Measurements from ENCODE around the gene TLR4.

Gene TLR4

GRCh38 chr9:117715411-117715989, 11.3 kb downstream of the TLR4 start:
- DNase-seq, result no peak

DNA sequence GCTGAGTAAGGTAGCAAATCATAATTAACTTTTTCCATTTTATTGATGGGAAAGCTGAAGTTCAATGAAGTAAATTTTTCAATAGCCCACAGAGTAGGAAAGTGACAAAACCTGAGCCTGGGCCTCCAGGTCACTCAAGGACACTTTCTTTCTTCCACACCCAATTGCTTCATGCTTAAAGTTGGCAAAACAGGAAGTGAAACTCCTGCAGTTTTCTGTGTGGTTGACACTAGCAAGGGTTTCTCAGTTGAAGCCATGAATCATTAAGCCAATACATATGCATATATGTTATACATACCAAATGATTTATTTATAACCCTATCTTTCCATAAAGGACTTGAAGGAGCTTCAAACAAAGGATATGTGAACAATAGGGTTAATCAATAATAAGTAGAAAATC, 13.9 kb downstream of the TLR4 start:
- peak; percentile 94 for DNase-seq

GRCh38 chr9:117718701-117719100, 14.5 kb downstream of the TLR4 start:
- peak; percentile 47 for DNase-seq

DNA sequence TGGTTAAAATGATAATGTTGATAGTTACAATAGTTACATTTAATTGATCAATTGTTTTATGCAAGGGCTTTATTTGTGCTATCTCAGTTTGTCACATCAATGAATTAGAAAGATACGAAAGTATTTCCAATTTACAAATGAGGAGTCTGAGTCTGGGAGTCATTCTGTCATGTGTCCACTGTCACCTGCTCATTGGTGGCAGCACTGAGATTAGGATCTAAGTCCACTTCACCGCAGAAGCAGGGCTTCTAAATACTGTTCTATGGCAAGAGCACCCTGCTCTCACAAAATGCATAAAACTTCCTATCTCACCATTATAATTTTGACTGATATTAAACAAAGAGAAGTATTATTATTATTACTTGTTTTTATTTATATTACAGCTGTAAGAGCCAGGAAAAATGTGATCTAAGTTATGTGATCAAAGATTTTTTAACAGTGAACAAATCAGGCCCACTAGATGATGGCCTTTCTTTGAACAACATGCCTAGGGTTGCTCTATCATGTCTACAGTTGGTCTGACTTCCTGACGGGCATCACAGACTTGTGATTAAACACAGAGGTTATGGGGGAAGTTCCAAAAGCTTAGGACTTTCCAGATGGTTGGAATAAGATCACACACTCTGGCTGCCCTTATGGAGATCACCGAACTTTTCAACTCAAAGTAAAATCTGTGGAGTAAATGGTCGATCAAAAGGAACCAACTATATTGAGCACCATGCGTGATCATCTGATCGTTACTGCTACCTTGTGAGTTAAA, 15.1 kb downstream of the TLR4 start:
- peak; percentile 59 for DNase-seq

- DNase-seq, result no peak
Observed at GRCh38 chr9:117720066-117720465, 15.9 kb downstream of the TLR4 start.

DNA sequence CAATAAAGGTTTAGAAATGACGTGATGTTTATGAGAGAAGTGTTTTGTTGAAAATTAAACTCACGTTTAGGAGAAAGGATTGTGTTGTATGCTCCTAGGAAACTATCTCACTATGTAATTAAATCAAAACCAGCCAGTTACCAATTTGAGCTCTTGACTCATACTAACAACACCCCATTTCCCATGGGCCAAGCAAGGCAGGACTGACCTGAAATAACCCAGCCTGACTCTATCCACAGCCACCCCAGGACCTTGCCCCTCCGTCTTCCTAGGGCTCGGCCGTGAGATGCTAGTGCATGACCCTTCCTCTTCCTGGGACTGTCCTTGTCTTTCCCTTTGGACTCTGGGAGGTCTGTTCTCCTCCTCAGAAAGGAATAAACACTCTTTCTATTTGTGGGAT, 16.4 kb downstream of the TLR4 start:
- peak; percentile 31 for DNase-seq

GRCh38 chr9:117720987-117721386, 16.8 kb downstream of the TLR4 start:
- DNase-seq, result no peak

DNA sequence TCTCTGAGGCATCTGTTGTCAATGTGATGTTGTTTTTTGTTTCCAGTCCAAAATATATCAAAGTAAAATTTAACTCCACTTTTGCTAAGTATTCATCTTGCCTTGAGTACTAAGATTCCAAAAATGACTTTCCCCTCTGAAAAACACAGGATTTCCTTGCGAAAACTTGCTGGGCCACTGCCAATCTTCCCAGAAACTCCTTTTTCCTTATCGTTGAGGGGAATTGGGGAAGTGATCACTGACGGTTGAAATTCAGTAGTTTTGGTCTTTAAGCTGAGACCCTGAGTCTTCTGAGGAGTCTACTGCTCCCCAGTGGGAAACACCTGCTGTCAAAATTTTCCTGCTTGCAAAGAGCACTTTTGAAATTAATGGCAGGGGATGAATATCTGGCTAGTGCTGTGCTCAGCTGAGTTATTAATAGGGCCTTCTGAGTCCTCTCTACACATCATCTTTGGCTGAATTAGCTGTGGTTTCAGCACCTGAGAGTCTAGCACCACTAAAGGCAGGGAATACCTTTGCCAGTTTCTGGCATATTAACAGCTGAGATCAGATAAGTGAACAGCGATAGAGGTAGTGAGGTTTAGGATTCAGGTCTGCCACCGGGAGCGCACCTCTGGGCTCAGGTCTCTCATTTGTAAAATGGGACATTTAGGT, 18.0 kb downstream of the TLR4 start:
- peak; percentile 20 for DNase-seq

DNA sequence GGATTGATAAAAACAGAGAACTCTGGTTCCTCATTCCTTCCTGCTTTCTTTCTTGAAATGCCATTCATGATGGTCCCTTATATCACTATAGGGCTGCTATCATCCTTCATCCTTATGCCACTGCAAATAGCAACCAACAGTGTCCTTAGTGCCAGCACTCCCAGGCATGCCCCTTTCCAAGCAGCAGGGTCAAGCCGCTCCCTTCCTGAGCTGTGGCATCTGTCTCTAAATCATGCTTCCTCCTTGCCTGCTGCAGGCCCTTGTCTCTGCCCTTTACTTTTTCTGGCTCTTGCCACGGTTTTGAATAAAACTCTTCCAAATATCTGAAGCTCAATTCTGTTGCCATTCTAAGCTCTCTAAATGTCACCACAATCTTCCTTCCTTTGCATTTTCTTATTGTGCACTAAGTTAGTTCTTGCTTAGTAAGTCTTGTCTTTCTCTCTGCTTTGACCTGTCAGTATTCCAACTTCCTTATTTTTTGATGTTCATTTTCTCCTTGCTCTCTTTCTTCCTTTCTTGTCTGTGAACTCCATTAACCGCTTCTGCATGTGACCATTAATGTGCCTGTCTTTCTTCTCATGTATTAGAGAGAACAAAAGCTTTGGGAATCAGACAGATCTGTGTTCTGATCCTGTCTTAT, 19.9 kb downstream of the TLR4 start:
- DNase-seq, result peak; percentile 35

- DNase-seq, result peak; percentile 87
Observed at GRCh38 chr9:117725426-117725887, 21.3 kb downstream of the TLR4 start.

- DNase-seq, result no peak
Observed at GRCh38 chr9:117729375-117729774, 25.2 kb downstream of the TLR4 start.

GRCh38 chr9:117732494-117732893, 28.3 kb downstream of the TLR4 start:
- no peak for DNase-seq

DNA sequence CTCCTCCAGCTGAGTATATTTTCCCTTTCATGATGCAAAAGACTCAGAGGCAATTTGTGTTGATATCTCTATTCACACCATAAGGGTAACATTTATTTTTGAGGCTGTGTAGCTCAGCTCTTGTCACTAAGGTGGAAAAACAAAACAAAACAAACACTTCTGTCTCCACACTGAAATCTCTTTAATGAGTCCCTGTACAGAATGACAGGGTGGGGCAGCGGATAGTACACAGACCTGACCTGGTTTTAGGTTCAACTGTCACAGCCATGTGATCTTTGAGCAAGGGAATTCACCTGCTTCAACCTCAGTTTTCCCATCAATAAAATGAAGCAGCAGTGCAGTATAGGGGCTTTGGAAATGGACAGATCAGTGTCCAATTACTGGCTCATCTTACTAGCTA, 29.3 kb downstream of the TLR4 start:
- DNase-seq, result no peak

DNA sequence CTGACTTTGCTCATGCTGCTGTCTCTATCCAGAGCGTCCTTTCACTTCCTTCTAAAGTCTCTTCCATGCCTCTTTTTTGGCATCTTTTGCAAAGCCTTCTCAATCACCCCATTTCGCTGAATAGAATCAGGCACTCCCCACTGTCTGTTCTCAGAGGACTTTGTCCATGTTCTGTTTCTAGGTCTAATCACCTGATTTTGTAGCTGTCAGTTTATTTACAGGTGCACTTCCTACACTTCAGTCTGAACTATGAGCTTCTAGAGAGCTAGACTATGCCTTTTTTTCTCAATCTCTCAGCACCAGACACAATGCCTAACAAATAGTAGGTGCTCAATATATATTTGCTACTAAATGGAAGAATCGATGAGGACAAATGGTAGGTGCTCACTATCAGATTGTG, 29.9 kb downstream of the TLR4 start:
- DNase-seq, result no peak

DNA sequence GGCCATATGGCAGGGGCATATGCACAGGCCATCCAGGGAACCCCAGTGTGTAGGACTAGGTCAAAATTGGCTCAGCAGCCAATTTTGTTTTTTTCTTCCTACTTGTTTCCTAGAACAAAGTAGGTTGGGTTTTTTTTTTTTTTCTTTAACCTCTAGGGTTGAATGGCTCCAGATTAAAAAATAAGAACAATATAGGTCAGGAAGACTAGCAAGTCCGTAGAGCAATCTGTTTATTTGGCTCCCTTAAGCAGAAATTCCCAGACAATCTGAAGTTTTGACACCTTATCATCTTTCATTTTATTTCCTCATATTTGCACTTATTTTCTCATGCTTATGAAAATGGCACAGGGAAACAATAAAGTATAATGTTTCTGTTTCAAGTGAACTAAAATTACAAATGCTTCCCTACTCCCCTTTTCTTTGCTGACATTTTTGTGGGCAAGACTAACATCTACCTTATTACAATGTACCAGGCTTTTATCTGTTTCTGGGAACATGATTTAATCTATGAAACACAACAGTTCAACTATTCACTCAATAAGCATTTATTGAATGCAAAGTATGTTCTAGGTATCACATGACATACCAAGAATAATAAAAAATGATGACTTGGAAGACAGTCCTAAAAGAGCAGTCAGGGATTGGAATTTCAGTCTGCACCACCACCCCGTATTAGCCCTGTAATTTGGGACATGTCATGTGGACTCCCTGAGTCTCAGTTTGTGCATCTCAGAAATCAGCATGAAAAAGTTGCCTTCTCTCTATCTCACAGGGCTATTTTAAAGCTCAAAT, 30.5 kb downstream of the TLR4 start:
- DNase-seq, result no peak

DNA sequence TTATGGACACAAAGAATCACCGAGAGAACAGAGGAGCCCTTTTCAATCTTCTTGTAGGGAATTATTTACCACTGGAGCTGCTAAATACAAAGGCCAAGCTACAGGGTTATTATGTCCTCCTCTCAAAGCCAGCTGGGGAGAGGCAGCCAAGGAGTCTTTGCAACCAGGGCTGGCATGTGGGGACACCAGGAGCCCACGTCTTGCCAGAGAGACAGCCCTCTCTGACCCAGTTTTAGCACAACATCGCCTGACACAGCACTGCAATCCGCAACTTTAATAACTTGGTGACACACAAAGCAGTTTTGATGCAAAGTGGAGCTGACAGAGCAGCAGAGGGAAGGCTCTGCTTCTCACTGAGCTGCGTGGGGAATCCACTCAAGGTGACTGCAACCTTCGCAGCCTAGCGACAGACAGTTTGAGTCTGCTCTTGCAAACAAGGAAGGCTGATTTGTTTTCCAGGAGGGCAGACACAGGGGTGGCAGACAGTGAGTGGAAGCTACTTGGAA, 33.6 kb downstream of the TLR4 start:
- DNase-seq, result no peak

GRCh38 chr9:117739206-117739605, 35.0 kb downstream of the TLR4 start:
- no peak for DNase-seq

DNA sequence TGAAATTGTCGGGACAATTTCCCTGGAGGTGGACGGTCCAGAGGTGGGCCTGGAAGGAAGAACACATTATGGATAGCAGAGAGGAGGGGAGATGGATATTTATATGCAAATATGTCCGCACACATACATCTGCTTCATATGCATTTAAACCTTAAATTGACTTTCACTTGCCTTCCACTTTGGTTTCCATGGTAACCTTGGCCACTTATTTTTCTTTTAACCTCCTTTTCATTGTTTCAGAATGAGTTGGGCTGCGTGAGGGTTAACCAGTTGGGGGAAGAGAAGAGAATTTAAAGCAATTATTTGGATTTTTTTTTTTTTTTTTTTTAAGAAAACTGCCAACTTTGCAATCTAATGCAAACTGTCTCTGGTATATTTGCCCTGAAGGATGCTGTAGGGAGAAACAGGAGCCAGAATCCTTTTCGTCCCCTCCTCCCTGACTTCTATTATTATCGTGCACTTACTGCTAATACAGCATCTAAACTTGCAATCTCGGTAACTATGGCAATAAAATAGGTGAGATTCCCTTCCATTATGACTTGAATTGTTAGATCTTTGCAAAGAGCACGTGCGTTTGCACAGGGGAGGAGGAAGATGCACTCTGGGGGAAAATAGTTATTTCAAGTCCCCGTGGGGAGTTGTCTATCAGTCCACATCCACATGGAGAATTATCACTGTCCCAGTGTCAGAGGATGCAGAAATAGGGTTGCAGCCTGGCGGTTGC, 35.6 kb downstream of the TLR4 start:
- DNase-seq, result no peak

DNA sequence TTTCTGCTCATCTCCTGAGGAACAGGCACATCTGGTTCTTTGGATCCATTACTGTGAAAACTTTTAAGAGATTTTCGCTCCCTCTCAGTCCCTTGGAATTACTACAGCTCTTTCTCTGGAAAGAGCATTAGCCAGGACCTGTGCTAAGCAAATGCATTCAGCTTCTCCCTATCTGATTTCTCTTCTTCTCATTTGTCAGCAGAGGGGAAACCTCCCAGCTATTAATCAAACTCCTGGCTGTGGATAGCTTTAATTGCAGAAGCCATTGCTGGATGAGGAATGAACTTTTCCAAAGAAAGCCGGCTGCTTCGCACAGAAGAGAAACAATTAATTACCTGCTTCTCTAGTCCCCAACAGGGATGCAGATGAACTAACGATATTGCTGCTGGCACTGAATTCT, 37.9 kb downstream of the TLR4 start:
- no peak for DNase-seq

DNA sequence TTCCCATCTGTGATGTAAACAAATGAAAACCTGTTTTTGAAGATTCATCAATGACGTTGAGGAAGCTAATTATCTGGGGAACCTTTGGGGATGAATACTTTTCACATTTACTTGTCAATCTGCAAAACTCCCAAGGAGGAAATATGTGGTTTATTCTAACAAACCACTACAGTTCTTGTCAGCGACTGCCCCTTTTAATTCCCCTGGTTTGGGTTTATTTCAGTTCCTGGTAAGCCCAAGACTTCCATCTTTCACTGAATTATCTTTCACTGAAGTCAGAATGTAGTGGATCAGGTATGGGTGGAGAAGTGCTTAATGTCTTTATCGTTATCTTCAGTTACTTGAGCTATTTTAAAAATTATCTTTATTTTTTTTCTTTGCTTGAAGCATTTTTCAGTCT, 40.2 kb downstream of the TLR4 start:
- peak; percentile 44 for DNase-seq

- DNase-seq, result peak; percentile 27
Observed at GRCh38 chr9:117744856-117745389, 40.7 kb downstream of the TLR4 start.

DNA sequence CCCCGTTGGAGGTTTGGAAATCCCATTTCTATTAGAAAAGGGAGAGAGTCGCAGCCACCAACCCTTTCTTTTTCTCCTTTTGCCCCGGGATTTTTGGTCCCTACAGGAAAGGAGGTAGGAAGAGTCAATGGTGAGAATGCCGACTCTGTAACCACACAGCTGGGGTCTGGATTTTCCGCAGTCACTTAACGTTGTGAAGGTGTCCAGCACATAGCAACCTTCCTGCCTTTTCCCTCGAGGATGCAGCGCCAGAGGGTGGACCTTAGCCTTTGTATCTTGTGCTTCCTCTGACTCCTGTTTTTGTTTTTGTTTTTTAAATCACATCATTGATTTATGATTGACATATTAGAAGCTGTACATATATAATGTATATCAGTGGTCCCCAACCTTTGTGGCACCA, 41.4 kb downstream of the TLR4 start:
- DNase-seq, result no peak
